ENCODE data around the gene USP28. TPM values are rescaled to one million over a fixed set of nuclear protein-coding genes. Genes with fewer than 3 reads are reported as not detected.
A peak's percentile ranks its signal among the peaks of the same experiment; 100 is the strongest.
"Not testable (repeated sequence)": the region's sequence is repeated elsewhere in the genome, so short reads cannot be mapped to it uniquely, and the experiment has no call there.

Gene USP28
- polyA plus RNA-seq, 4 donors = 37.8 to 49.1 (median 46.4) TPM

DNA sequence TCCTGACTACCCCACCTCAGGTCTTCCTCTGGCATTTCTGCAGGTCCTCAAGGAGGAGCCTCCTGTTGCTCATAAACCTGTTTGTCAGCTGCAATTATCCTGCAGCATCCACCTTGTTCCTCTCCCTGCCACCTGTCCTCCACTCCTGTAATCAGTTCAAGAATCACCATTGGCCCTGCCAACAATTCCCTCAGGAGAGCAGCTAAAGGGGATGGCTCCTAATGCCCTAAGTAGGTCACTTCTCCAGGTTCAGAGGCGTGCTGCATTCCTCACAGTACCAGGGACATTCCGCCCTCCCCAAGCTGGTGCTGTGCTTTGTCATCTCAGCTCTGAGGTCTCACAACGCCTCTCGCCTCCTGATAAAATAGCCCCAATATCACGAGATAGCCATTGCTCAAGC lies 93.7 kb downstream of the USP28 start:
- no peak for DNase-seq (ENCODE audit: low read depth in 4 of 4, low spot score in 3 of 4)

DNA sequence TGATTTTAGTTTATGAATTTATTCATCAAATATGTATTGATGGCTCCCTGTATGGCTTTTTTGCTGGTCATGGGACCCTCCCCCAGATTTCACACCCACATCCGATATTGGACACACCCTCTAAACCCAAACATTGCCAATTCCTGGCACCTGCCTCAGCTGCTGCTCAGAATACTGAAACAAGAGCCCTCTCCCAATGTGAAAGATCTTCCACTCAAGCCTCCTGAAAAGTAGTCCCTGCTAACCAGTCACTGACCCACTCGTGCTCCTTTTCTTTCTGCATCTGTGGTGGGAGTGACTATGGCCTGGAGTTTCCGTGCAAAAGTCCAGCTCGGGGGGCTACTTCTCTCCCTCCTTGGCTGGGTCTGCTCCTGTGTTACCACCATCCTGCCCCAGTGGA lies 95.9 kb downstream of the USP28 start, which contains the start of gene CLDN25:
Gene CLDN25 (plus strand): TSS at position 301 of the 400 bp plus-strand sequence. CDS start 0 bp downstream, at position 301.
- no peak for DNase-seq (ENCODE audit: low read depth in 4 of 4, low spot score in 3 of 4)

- DNase-seq (ENCODE audit: low read depth in 4 of 4, low spot score in 3 of 4) = no peak
These were observed 97.1 kb downstream of the USP28 start for GRCh38 chr11:113778111-113778910.

GRCh38 chr11:113774174-113774503 lies 101.2 kb downstream of the USP28 start:
- no peak for DNase-seq (ENCODE audit: low read depth in 4 of 4, low spot score in 3 of 4)

DNA sequence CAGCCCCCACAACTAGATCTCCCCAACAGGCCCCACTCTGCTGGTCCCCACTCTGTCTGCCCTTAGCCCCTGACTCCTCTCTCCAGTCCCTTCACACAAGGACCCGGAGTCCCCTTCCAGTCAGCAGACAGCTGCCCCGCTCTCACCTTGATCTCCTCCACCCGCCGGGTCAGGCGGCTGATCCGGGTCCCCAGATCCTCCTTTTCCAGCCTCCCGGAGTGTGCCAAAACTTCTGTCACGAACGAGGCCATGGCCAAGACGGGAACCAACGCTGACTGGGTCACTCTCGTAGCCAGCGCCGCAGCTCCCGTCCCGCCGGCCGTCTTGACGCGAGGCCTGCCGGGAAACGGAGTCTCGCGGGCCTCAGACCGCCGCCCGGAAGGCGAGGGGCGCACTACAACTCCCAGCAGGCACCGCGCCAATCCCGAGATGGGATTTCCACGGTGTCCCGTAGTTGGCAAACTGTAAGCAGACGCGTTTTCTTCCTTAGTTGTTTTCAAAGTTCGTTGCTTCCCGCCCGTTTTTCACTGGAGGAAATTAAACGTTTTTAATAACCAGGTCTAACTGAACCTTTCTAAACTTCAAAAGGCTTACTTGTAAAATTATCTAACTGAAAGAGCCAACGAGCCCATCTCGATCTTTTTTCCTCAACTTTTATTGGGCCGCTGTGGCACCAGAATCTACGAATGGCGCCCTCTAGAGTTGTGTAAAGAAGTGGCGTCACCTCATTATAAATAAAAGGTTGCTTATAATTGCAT lies 101.8 kb downstream of the USP28 start, which contains the start of gene ZW10:
Gene ZW10 (minus strand): TSS at position 277 of the 758 bp plus-strand sequence. CDS start 26 bp downstream, at position 251.
- peak; percentile 94 to 96 (median 94) for DNase-seq (ENCODE audit: low read depth in 4 of 4, low spot score in 3 of 4)

DNA sequence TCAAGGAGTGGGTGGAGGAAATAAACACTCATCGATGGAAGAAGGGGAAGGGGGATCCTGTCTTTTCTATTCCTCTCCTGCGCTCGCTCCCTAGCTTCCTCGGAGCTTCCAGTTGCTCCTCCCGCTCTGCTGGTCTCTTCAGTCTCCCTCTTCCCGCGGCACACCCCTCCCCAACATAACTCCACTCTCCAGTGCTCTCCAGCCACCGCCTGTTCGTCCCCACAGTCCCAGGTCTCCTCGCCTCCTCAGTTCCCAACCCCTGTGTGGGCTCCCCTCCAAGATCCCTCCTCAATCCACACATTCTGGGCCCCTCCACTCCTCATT lies 102.3 kb downstream of the USP28 start:
- peak in 1 of 4 donors; percentile 23 for DNase-seq (ENCODE audit: low read depth in 4 of 4, low spot score in 3 of 4)

GRCh38 chr11:113771964-113772363 lies 103.4 kb downstream of the USP28 start:
- no peak for DNase-seq (ENCODE audit: low read depth in 4 of 4, low spot score in 3 of 4)

GRCh38 chr11:113764527-113765219 lies 110.7 kb downstream of the USP28 start:
- no peak for DNase-seq (ENCODE audit: low read depth in 4 of 4, low spot score in 3 of 4)

DNA sequence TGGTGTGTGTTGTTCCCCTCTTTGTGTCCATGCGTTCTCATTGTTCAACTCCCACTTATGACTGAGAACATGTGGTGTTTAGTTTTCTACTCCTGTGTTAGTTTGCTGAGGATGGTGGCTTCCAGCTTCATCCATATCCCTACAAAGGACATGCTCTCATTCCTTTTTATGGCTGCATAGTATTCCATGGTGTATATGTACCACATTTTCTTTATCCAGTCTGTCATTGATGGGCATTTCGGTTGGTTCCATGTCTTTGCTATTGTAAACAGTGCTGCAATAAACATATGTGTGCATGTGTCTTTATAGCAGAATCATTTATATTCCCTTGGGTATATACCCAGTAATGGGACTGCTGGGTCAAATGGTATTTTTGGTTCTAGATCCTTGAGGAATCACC lies 112.3 kb downstream of the USP28 start:
- not testable (repeated sequence) for DNase-seq (ENCODE audit: low read depth in 4 of 4, low spot score in 3 of 4)

- no peak for DNase-seq (ENCODE audit: low read depth in 4 of 4, low spot score in 3 of 4)
These were observed 115.1 kb downstream of the USP28 start for GRCh38 chr11:113760241-113760640.

DNA sequence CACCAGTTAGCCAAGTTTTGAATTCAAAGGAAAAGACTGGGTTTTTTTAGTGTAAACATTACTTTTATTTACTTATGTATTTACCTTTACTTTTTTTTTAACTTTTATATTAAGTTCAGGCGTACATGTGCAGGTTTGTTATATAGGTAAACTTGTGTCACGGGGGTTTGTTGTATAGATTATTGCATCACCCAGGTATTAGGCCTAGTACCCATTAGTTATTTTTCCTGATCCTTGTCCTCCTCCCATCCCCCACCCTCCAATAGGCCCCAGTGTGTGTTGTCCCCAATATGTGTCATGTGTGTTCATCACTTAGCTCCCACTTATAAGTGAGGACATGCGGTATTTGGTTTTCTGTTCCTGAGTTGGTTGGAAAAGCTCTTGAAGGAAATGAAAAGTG lies 122.4 kb downstream of the USP28 start:
- DNase-seq (ENCODE audit: low read depth in 4 of 4, low spot score in 3 of 4) = no peak

Other genes starting within 250 kb of the USP28 start
- under 1 TPM; 0.39 to 0.98 (median 0.78) TPM for gene TMPRSS5, start 169.3 kb downstream of the USP28 start, polyA plus RNA-seq (ENCODE audit: insufficient read length in 4 of 4)
- gene ZW10, start 101.9 kb downstream of the USP28 start, polyA plus RNA-seq (ENCODE audit: insufficient read length in 4 of 4) = 10 to 100 TPM; 23.1 to 26.9 (median 25.8) TPM
- gene CLDN25, start 95.8 kb downstream of the USP28 start, polyA plus RNA-seq (ENCODE audit: insufficient read length in 4 of 4) = not detected
- gene HTR3B, start 29.2 kb upstream of the USP28 start, polyA plus RNA-seq (ENCODE audit: insufficient read length in 4 of 4) = under 1 TPM in 1 of 4 donors, not detected in 3; 0.05 TPM
- gene HTR3A, start 99.5 kb upstream of the USP28 start, polyA plus RNA-seq (ENCODE audit: insufficient read length in 4 of 4) = under 1 TPM in 2 of 4 donors, not detected in 2; 0.13 to 0.17 TPM
- 1 to 10 TPM in 3 of 4 donors, under 1 TPM in 1; 0.89 to 2.0 (median 1.5) TPM for gene ZBTB16, start 184.1 kb upstream of the USP28 start, polyA plus RNA-seq (ENCODE audit: insufficient read length in 4 of 4)